Activated naive CD4-positive, alpha-beta T cell treated with anti-CD3 and anti-CD28 coated beads for 36 hours (primary cell): ENCODE results near the gene FBXO11. TPM values are rescaled to one million over a fixed set of nuclear protein-coding genes. Genes with fewer than 3 reads are reported as not detected.
A peak's percentile ranks its signal among the peaks of the same experiment; 100 is the strongest.

ENCODE experiments used
- CTCF ChIA-PET: fragments of 350-600 bp; sonication (Branson Sonifier 250); formaldehyde crosslinking; loops from one replicate; lab custom pipeline; 2021; ENCODE audit warnings: antibody characterized with exemption; lab: Charles Lee
- DNase-seq: peaks from one replicate; pipeline ENCODE4 v3.0.0-alpha.2; 2020
- H3K27ac Mint-ChIP-seq: one replicate; pipeline ENCODE4 v1.8.0; 2021; ENCODE audit warnings: mild to moderate bottlenecking, mixed read lengths
- H3K27me3 Mint-ChIP-seq: one replicate; pipeline ENCODE4 v1.8.0; 2021; ENCODE audit warnings: low read depth, mixed read lengths
- H3K36me3 Mint-ChIP-seq: one replicate; pipeline ENCODE4 v1.8.0; 2021; ENCODE audit warnings: low read depth, mixed read lengths
- H3K4me1 Mint-ChIP-seq: one replicate; pipeline ENCODE4 v1.8.0; 2021; ENCODE audit warnings: low read depth, mixed read lengths
- H3K4me3 Mint-ChIP-seq: one replicate; pipeline ENCODE4 v1.8.0; 2021; ENCODE audit warnings: mild to moderate bottlenecking, moderate library complexity, mixed read lengths
- H3K9me3 Mint-ChIP-seq: one replicate; pipeline ENCODE4 v1.8.0; 2021; ENCODE audit warnings: mixed read lengths
- intact Hi-C: fragments of 100-400 bp; cut with micrococcal nuclease; formaldehyde crosslinking; loops from one replicate; pipeline ENCODE4 v1.15.1; 2023
- total RNA-seq, 2 experiments: library from RNA; stranded (reverse); gene quantifications; one replicate each; pipeline ENCODE4 v1.2.3, GENCODE V29; 2021

FBXO11 gene
- total RNA-seq, 2 experiments from 2014 or later = 32.8 to 35.0 TPM

GRCh38 chr2:47772343-47772742 lies 134.0 kb downstream of the FBXO11 start:
- CTCF ChIA-PET = no interaction called here
- intact Hi-C loops = no loop called here
- Mint-ChIP-seq H3K27me3 (no peaks in the 10 kb centered on the region), H3K9me3 (no peaks in the 10 kb centered on the region), H3K36me3 (no peaks in the 10 kb centered on the region), H3K4me3 (no peak overlapping the region), H3K4me1 (peaks cover 2% of the 10 kb centered on the region), H3K27ac (no peak overlapping the region)
- no peak for DNase-seq

DNA sequence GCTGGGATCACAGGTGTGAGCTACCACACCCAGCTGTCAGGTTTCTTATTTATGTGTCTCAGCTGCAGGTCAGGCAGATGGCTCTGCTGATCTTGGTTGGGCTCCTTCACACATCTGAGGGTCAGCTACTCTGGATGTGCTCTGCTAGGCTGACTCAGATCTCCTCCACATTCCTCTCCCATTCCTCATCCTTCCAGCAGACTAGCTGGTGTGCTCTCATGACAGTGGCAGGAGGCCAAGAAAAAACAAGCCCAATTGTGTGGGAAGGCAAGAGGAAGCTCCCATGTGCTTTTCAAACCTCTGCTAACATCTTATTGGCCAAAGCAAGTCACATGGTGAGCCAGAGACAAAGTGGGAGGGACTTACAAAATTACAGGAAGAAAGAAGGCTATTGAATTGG lies 135.1 kb downstream of the FBXO11 start:
- no peak overlapping the region for H3K27ac Mint-ChIP-seq
- CTCF ChIA-PET = no interaction called here
- DNase-seq = no peak
- no peaks in the 10 kb centered on the region for H3K9me3 Mint-ChIP-seq
- intact Hi-C loops = no loop called here
- no peaks in the 10 kb centered on the region for H3K36me3 Mint-ChIP-seq
- H3K27me3 Mint-ChIP-seq = no peaks in the 10 kb centered on the region
- H3K4me3 Mint-ChIP-seq = no peak overlapping the region
- H3K4me1 Mint-ChIP-seq = peaks cover 2% of the 10 kb centered on the region

- Mint-ChIP-seq H3K27me3 (no peaks in the 10 kb centered on the region), H3K27ac (no peak overlapping the region), H3K4me1 (peaks cover 2% of the 10 kb centered on the region), H3K9me3 (no peaks in the 10 kb centered on the region), H3K36me3 (no peaks in the 10 kb centered on the region), H3K4me3 (no peak overlapping the region)
- CTCF ChIA-PET = interaction anchor here (0.7 kb wide), 2 partner anchors 16 to 408 kb away, joined by 3 read pairs; no protein-coding TSS in a partner anchor
- intact Hi-C loops = loop anchor here (5.0 kb wide), 1 partner anchor 367 kb away; the partner anchor contains the start of gene MSH2
- DNase-seq = no peak
Observed at GRCh38 chr2:47769318-47769717, 137.0 kb downstream of the FBXO11 start.

- Mint-ChIP-seq H3K36me3 (no peaks in the 10 kb centered on the region), H3K9me3 (no peaks in the 10 kb centered on the region), H3K27me3 (no peaks in the 10 kb centered on the region), H3K4me3 (peak overlapping the region; percentile 15), H3K27ac (no peak overlapping the region), H3K4me1 (peaks cover 2% of the 10 kb centered on the region)
- CTCF ChIA-PET = interaction anchor here (0.6 to 2.7 kb wide), 42 partner anchors 8 to 1790 kb away, joined by 3 to 31 read pairs (median 4); partner anchors contain the start of gene MSH6
- DNase-seq = peak; percentile 74
- intact Hi-C loops = loop anchor here (1.0 to 5.0 kb wide), 4 partner anchors 247 to 433 kb away; partner anchors contain the start of gene MSH2
Observed at GRCh38 chr2:47767880-47768609, 138.3 kb downstream of the FBXO11 start.

DNA sequence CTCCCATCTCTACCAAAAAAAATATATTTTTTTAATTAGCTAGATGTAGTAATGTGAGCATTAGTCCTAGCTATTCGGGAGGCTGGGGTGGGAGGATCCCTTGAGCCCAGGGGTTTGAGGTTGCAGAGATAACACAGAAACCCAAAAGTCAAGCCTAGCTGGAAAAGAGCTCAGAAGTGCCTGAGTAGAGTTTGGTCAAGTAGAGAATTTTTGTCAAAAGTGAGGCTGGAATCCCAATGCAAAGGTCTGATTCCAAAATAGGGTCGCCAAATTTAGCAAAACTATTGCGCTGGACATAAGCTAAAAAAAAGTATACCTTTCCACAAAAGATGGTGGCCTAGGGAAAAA lies 138.8 kb downstream of the FBXO11 start:
- Mint-ChIP-seq H3K27me3 (no peaks in the 10 kb centered on the region), H3K4me1 (peaks cover 2% of the 10 kb centered on the region), H3K4me3 (no peak overlapping the region), H3K9me3 (no peaks in the 10 kb centered on the region), H3K27ac (no peak overlapping the region), H3K36me3 (no peaks in the 10 kb centered on the region)
- intact Hi-C loops = loop anchor here (2.0 to 5.0 kb wide), 2 partner anchors 331 to 365 kb away; partner anchors contain the start of gene MSH2
- DNase-seq = no peak
- CTCF ChIA-PET = interaction anchor here (0.6 to 2.7 kb wide), 45 partner anchors 9 to 1790 kb away, joined by 3 to 31 read pairs (median 4); partner anchors contain the start of gene MSH6

- CTCF ChIA-PET = interaction anchor here (1.6 kb wide), 1 partner anchor 16 kb away, joined by 6 read pairs; no protein-coding TSS in a partner anchor
- H3K4me1 Mint-ChIP-seq = peaks cover 9% of the 10 kb centered on the region
- peaks cover 11% of the 10 kb centered on the region for H3K9me3 Mint-ChIP-seq
- no peak for DNase-seq
- no peak overlapping the region for H3K4me3 Mint-ChIP-seq
- H3K36me3 Mint-ChIP-seq = no peaks in the 10 kb centered on the region
- intact Hi-C loops = loop anchor here (1.0 to 5.0 kb wide), 2 partner anchors 31 to 230 kb away; partner anchors contain the start of gene MSH6
- H3K27me3 Mint-ChIP-seq = no peaks in the 10 kb centered on the region
- H3K27ac Mint-ChIP-seq = peak overlapping the region; percentile 69
Observed at GRCh38 chr2:47751856-47752414, 154.4 kb downstream of the FBXO11 start.

- intact Hi-C loops = no loop called here
- no peak overlapping the region for H3K27ac Mint-ChIP-seq
- peaks cover 17% of the 10 kb centered on the region for H3K9me3 Mint-ChIP-seq
- H3K36me3 Mint-ChIP-seq = peaks cover 1% of the 10 kb centered on the region
- H3K4me3 Mint-ChIP-seq = no peak overlapping the region
- H3K4me1 Mint-ChIP-seq = peaks cover 9% of the 10 kb centered on the region
- DNase-seq = no peak
- CTCF ChIA-PET = no interaction called here
- peaks cover 4% of the 10 kb centered on the region for H3K27me3 Mint-ChIP-seq
Observed at GRCh38 chr2:47747878-47748277, 158.4 kb downstream of the FBXO11 start.

GRCh38 chr2:47744074-47744473 lies 162.2 kb downstream of the FBXO11 start:
- Mint-ChIP-seq H3K27ac (no peak overlapping the region), H3K4me1 (no peaks in the 10 kb centered on the region), H3K36me3 (peaks cover 1% of the 10 kb centered on the region), H3K9me3 (peaks cover 17% of the 10 kb centered on the region), H3K27me3 (peaks cover 10% of the 10 kb centered on the region), H3K4me3 (no peak overlapping the region)
- no peak for DNase-seq
- CTCF ChIA-PET = interaction anchor here (1.3 kb wide), 1 partner anchor 23 kb away, joined by 8 read pairs; no protein-coding TSS in a partner anchor
- intact Hi-C loops = no loop called here

DNA sequence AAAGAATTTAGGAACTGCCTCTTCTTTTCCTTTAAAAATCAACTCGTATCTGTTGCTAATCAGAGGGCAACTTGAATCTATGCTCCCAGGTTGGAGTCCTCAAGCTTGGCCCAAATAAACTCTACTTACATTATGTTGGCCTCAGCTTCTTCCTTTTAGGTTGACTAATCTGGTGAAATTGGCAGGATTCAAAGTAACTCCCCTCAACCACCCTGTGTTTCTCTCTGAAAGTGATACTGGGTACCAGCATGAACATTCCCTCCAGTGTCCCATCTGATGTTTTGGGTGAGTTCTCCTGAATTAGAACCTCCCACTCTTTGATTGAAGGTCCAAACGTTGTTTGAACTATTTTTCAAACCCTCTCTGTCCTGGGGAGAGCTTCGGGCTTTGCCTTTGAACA lies 164.7 kb downstream of the FBXO11 start:
- Mint-ChIP-seq H3K36me3 (peaks cover under 1% of the 10 kb centered on the region), H3K27me3 (peaks cover 10% of the 10 kb centered on the region), H3K9me3 (peaks cover 4% of the 10 kb centered on the region), H3K4me1 (no peaks in the 10 kb centered on the region), H3K4me3 (no peak overlapping the region), H3K27ac (no peak overlapping the region)
- CTCF ChIA-PET = interaction anchor here (1.2 kb wide), 1 partner anchor 26 kb away, joined by 4 read pairs; no protein-coding TSS in a partner anchor
- intact Hi-C loops = no loop called here
- DNase-seq = no peak

GRCh38 chr2:47741101-47741500 lies 165.2 kb downstream of the FBXO11 start:
- H3K27me3 Mint-ChIP-seq = peaks cover 10% of the 10 kb centered on the region
- DNase-seq = no peak
- CTCF ChIA-PET = interaction anchor here (1.2 kb wide), 1 partner anchor 26 kb away, joined by 4 read pairs; no protein-coding TSS in a partner anchor
- H3K4me1 Mint-ChIP-seq = no peaks in the 10 kb centered on the region
- H3K36me3 Mint-ChIP-seq = no peaks in the 10 kb centered on the region
- no peak overlapping the region for H3K27ac Mint-ChIP-seq
- intact Hi-C loops = no loop called here
- H3K9me3 Mint-ChIP-seq = no peaks in the 10 kb centered on the region
- no peak overlapping the region for H3K4me3 Mint-ChIP-seq
